Measurements from ENCODE around the gene KIAA1217. TPM values are rescaled to one million over a fixed set of nuclear protein-coding genes. Genes with fewer than 3 reads are reported as not detected.

The KIAA1217 gene
- polyA plus RNA-seq, 1 donor from 2014 or later: 0.22 TPM

DNA sequence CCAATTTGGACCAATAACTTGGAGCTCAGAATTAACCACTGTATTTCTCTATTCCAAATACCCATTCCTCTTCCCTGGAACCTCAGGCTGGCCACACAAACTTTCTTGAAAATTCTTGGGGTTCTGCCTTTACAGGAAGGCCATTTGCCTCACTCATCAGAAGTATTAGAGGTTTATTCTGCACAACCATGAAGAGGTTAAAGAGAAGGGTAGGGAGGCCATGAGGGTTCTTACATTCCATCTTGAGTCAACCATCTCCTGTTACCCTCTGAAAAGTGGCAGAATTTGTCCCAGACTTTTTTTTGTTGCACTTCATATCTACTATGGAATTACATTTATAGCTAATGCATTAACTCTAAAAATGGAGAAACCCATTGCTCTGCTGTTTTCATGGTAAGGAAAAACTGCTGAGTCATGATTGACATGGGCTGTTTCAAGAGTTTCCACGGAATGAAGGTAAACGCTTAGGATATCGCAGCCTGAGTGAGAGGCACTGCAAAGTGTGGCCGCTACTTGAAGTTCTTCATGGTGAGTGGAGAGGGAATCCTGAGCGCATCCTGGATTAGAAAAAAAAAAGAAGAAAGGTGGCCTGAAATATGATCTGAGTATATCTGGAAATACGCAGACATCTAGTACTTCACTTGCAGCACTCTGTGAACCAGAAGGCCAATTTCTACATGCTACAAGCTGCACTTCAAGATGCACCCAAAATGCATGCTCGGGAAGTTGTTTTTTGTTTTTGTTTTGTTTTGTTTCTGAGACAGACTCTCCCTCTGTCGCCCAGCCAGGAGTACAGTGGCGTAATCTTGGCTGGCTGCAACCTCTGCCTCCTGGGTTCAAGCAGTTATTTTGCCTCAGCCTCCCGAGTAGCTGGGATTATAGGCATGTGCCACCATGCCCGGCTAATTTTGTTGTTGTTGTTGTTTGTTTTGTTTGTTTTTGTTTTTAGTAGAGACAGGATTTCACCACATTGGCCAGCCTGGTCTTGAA is 83.7 kb downstream of the KIAA1217 start:
- no peaks in the 10 kb centered on the region for H3K79me2 ChIP-seq (replicated peaks; ENCODE audit: insufficient read depth, low read length)
- no peaks in the 10 kb centered on the region for H3F3A ChIP-seq (ENCODE audit: insufficient read depth, low read length, poor library complexity, severe bottlenecking)
- H3K9ac ChIP-seq (ENCODE audit: low read length): no peak overlapping the region
- no peak overlapping the region for H2AFZ ChIP-seq (ENCODE audit: low read depth, low read length)
- H4K20me1 ChIP-seq (ENCODE audit: insufficient read depth): no peaks in the 10 kb centered on the region
- H3K9me2 ChIP-seq (ENCODE audit: insufficient read depth, low read length): no peaks in the 10 kb centered on the region
- no peaks in the 10 kb centered on the region for H3K27me3 ChIP-seq (ENCODE audit: insufficient read depth, low read depth, low read length)
- H3K36me3 ChIP-seq (ENCODE audit: insufficient read depth, low read length): no peaks in the 10 kb centered on the region
- H3K27ac ChIP-seq (ENCODE audit: low read length): no peak overlapping the region
- H3K4me2 ChIP-seq (ENCODE audit: low read length): no peak overlapping the region
- no peak for TF ChIP-seq POLR2AphosphoS5 (IDR thresholded peaks at IDR 0.05)
- TF ChIP-seq EP300 (conservative IDR thresholded peaks at IDR 0.05; ENCODE audit: poor library complexity, severe bottlenecking): no peak
- no peak for TF ChIP-seq MXI1 (conservative IDR thresholded peaks at IDR 0.05; ENCODE audit: poor library complexity, severe bottlenecking)
- TF ChIP-seq, protein P1, sequence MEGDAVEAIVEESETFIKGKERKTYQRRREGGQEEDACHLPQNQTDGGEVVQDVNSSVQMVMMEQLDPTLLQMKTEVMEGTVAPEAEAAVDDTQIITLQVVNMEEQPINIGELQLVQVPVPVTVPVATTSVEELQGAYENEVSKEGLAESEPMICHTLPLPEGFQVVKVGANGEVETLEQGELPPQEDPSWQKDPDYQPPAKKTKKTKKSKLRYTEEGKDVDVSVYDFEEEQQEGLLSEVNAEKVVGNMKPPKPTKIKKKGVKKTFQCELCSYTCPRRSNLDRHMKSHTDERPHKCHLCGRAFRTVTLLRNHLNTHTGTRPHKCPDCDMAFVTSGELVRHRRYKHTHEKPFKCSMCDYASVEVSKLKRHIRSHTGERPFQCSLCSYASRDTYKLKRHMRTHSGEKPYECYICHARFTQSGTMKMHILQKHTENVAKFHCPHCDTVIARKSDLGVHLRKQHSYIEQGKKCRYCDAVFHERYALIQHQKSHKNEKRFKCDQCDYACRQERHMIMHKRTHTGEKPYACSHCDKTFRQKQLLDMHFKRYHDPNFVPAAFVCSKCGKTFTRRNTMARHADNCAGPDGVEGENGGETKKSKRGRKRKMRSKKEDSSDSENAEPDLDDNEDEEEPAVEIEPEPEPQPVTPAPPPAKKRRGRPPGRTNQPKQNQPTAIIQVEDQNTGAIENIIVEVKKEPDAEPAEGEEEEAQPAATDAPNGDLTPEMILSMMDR (IDR thresholded peaks at IDR 0.05; ENCODE audit: poor library complexity, severe bottlenecking): no peak
- TF ChIP-seq, protein P2, sequence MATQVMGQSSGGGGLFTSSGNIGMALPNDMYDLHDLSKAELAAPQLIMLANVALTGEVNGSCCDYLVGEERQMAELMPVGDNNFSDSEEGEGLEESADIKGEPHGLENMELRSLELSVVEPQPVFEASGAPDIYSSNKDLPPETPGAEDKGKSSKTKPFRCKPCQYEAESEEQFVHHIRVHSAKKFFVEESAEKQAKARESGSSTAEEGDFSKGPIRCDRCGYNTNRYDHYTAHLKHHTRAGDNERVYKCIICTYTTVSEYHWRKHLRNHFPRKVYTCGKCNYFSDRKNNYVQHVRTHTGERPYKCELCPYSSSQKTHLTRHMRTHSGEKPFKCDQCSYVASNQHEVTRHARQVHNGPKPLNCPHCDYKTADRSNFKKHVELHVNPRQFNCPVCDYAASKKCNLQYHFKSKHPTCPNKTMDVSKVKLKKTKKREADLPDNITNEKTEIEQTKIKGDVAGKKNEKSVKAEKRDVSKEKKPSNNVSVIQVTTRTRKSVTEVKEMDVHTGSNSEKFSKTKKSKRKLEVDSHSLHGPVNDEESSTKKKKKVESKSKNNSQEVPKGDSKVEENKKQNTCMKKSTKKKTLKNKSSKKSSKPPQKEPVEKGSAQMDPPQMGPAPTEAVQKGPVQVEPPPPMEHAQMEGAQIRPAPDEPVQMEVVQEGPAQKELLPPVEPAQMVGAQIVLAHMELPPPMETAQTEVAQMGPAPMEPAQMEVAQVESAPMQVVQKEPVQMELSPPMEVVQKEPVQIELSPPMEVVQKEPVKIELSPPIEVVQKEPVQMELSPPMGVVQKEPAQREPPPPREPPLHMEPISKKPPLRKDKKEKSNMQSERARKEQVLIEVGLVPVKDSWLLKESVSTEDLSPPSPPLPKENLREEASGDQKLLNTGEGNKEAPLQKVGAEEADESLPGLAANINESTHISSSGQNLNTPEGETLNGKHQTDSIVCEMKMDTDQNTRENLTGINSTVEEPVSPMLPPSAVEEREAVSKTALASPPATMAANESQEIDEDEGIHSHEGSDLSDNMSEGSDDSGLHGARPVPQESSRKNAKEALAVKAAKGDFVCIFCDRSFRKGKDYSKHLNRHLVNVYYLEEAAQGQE (IDR thresholded peaks at IDR 0.05; ENCODE audit: borderline replicate concordance): no peak
- no peak for TF ChIP-seq EZH2 (IDR thresholded peaks at IDR 0.05; ENCODE audit: borderline replicate concordance, insufficient read depth, low read length, poor library complexity, severe bottlenecking)
- no peak for TF ChIP-seq SMC3 (conservative IDR thresholded peaks at IDR 0.05; ENCODE audit: poor library complexity)
- no peak for TF ChIP-seq RAD21 (conservative IDR thresholded peaks at IDR 0.05)
- no peak for TF ChIP-seq TAF1 (IDR thresholded peaks at IDR 0.05; ENCODE audit: low read depth)
- H3K9me3 ChIP-seq (ENCODE audit: low read length): no peaks in the 10 kb centered on the region
- H3K4me3 ChIP-seq (ENCODE audit: low read length): no peak overlapping the region

- H3K79me2 ChIP-seq (replicated peaks; ENCODE audit: insufficient read depth, low read length): no peaks in the 10 kb centered on the region
- no peaks in the 10 kb centered on the region for H3K9me3 ChIP-seq (ENCODE audit: low read length)
- no peak overlapping the region for H3K4me2 ChIP-seq (ENCODE audit: low read length)
- H3F3A ChIP-seq (ENCODE audit: insufficient read depth, low read length, poor library complexity, severe bottlenecking): no peaks in the 10 kb centered on the region
- H3K4me3 ChIP-seq (ENCODE audit: low read length): no peak overlapping the region
- H3K27ac ChIP-seq (ENCODE audit: low read length): no peak overlapping the region
- no peaks in the 10 kb centered on the region for H3K36me3 ChIP-seq (ENCODE audit: insufficient read depth, low read length)
- no peaks in the 10 kb centered on the region for H3K27me3 ChIP-seq (ENCODE audit: insufficient read depth, low read depth, low read length)
- TF ChIP-seq, protein P1 (IDR thresholded peaks at IDR 0.05; ENCODE audit: poor library complexity, severe bottlenecking): no peak
- TF ChIP-seq SMC3 (conservative IDR thresholded peaks at IDR 0.05; ENCODE audit: poor library complexity) (no peak), EZH2 (IDR thresholded peaks at IDR 0.05; ENCODE audit: borderline replicate concordance, insufficient read depth, low read length, poor library complexity, severe bottlenecking) (no peak), POLR2AphosphoS5 (IDR thresholded peaks at IDR 0.05) (no peak)
- no peak overlapping the region for H2AFZ ChIP-seq (ENCODE audit: low read depth, low read length)
- no peaks in the 10 kb centered on the region for H4K20me1 ChIP-seq (ENCODE audit: insufficient read depth)
- no peaks in the 10 kb centered on the region for H3K9me2 ChIP-seq (ENCODE audit: insufficient read depth, low read length)
- no peak overlapping the region for H3K9ac ChIP-seq (ENCODE audit: low read length)
Observed at GRCh38 chr10:24299578-24300260, 90.8 kb downstream of the KIAA1217 start.
